ENCODE data around the gene FBXO39.

- TF ChIP-seq EZH2 (IDR thresholded peaks at IDR 0.05; ENCODE audit: borderline replicate concordance, insufficient read depth, low read depth, low read length, poor library complexity, severe bottlenecking) (no peak), CTCF (IDR thresholded peaks at IDR 0.05) (no peak)
Measured at GRCh38 chr17:6729531-6729930, 46.5 kb upstream of the FBXO39 start.

Data from B cell (primary cell).